Measurements from ENCODE around the gene PRDX3.

PRDX3 gene

GRCh38 chr10:119118231-119118630, 60.4 kb downstream of the PRDX3 start:
- no peaks in the 10 kb centered on the region for H3K9me3 ChIP-seq (ENCODE audit: low read depth, low read length)
- H3K4me3 ChIP-seq, result no peak overlapping the region
- no peak for TF ChIP-seq EZH2 (IDR thresholded peaks at IDR 0.05)
- TF ChIP-seq POLR2AphosphoS5 (IDR thresholded peaks at IDR 0.05; ENCODE audit: borderline replicate concordance, low read depth, low read length), result no peak
- no peak for TF ChIP-seq FOXP2 (optimal IDR thresholded peaks at IDR 0.05; ENCODE audit: control extremely low read depth, extremely low read length, insufficient read depth)
- no peak for DNase-seq (ENCODE audit: low read depth, low spot score)
- peaks cover 15% of the 10 kb centered on the region for H3K36me3 ChIP-seq (ENCODE audit: insufficient read depth, low read length)
- H3K9ac ChIP-seq (ENCODE audit: insufficient read length), result no peak overlapping the region
- H3K27ac ChIP-seq, result no peak overlapping the region

All from SK-N-MC (cell line).